GM19025 (cell line): Measurements from ENCODE around the gene SLC35G2.
"Not testable (repeated sequence)": the region's sequence is repeated elsewhere in the genome, so short reads cannot be mapped to it uniquely, and the experiment has no call there.

ENCODE experiments used
- ATAC-seq: cut with Tn5 transposase; IDR thresholded peaks from one replicate; pipeline ENCODE4 v1.9.1; 2021; ENCODE audit warnings: mild to moderate bottlenecking, low read depth, moderate library complexity; ENCODE audit not compliant: unreplicated experiment

SLC35G2 gene

DNA sequence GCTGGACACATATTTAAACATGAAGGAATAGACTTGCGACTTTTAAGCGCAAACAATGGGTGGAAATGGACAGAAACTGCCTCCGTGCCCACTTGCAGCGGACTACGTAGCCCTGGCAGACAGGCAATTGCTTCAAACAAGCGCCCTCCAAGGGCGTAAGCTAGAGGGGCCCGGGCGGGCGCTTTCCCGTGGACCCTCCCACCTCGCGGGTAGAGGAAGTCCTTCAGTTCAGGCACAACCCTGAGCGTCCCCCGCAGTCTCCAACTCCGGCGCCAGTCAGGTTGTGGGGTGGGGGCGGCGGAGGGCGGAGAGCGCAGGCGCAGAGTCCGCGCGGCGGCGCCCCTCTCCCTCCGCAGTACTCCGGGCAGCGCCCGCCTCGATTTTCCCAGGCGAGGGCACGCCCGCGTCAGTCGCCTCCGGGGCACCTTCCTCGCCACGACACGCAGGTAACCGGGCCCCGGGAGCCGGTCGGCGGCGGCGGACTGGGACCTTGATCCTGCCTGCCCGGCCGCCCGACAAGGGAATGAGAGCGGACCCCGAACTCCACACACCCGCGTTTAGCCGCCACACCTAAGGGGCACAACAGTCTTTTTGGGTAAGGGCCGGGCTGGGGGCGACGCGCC lies at the start of gene SLC35G2:
Gene SLC35G2 (plus strand): TSS at position 358 of the 623 bp plus-strand sequence. CDS start 35,335 bp downstream, outside the sequence.
- no peak for ATAC-seq

- no peak for ATAC-seq
Observed at GRCh38 chr3:136772709-136773108, 46.2 kb upstream of the SLC35G2 start.

- no peak for ATAC-seq
Observed at GRCh38 chr3:136778865-136779264, 40.1 kb upstream of the SLC35G2 start.

- no peak for ATAC-seq
Observed at GRCh38 chr3:136780741-136781140, 38.2 kb upstream of the SLC35G2 start.

- no peak for ATAC-seq
Observed at GRCh38 chr3:136783708-136784191, 35.2 kb upstream of the SLC35G2 start.

DNA sequence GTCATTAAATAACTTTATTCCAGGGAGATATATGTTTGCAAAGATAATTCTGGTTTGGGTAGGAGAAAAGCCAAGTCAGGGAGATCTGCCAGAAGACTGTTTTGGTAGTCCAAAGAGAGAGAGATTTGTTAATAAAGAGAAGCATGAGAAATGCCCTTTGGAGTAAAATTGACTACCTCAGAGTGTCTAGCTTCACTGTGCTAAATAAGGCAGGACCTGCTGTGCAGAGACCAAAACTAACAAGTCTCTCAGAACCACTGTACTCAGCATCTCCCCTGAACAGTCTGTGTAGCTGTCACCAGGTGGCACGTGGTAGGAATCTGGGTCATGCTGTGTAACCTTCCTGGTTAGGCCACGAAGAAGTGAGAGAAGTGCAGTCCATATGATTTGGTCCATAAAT lies 31.6 kb upstream of the SLC35G2 start:
- peak; percentile 57 for ATAC-seq

GRCh38 chr3:136788154-136788553 lies 30.8 kb upstream of the SLC35G2 start:
- ATAC-seq = no peak

- ATAC-seq = no peak
Observed at GRCh38 chr3:136789976-136790375, 28.9 kb upstream of the SLC35G2 start.

GRCh38 chr3:136790786-136791185 lies 28.1 kb upstream of the SLC35G2 start:
- ATAC-seq = no peak

GRCh38 chr3:136792556-136793330 lies 26.2 kb upstream of the SLC35G2 start:
- ATAC-seq = no peak

DNA sequence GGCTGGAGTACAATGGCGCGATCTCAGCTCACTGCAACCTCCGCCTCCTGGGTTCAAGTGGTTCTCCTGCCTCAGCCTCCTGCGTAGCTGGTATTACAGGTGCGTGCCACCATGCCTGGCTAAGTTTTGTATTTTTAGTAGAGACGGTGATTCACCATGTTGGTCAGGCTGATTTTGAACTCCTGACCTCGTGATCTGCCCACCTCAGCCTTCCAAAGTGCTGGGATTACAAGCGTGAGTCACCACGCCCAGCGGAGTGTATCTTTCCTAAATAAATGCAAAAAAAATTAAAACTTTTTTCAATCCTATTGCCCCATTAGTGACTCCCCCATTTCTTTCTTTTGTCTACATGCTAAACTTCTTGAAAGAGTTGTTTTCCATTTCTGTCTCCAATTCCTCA lies 17.8 kb upstream of the SLC35G2 start:
- ATAC-seq = not testable (repeated sequence)

GRCh38 chr3:136802481-136802996 lies 16.4 kb upstream of the SLC35G2 start:
- ATAC-seq = no peak

DNA sequence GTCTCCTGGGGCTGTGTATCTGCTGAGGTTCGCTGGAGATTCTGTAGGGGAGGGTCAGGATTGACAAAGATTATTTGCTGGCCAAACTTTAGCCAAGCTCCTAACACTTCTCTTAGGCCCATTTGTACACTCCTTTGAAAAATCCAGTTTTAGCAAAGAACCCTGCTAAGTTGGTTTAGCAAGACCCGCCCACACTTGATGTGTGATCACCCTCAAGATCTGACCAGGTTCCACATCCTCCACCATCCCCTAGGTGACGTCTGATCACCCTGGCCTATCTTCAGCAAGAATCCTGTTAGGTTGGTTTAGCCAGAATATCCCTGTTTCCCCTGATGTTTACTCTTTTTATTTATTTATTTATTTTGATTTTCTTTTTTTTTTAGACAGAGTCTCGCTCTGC lies 14.8 kb upstream of the SLC35G2 start:
- ATAC-seq = no peak

GRCh38 chr3:136804813-136805212 lies 14.1 kb upstream of the SLC35G2 start:
- no peak for ATAC-seq

DNA sequence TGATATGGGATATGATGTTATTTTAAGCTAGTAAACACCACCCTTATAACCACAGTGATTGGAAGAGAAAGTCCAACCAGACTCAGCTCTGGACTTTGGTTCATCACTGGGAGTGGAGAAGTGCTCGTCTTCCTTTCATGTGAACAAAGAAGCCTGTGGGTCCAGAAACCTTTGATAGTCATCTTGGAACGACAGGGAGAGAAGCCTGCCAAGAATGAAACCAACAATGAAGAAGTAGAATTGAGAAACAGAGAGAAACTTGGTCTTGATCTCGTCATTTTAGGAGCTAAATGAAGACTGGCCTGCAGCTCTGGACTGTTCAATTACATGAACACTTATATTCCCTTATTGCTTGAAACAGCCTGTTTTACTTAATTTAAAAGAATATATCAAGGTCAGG lies 13.1 kb upstream of the SLC35G2 start:
- ATAC-seq = no peak

DNA sequence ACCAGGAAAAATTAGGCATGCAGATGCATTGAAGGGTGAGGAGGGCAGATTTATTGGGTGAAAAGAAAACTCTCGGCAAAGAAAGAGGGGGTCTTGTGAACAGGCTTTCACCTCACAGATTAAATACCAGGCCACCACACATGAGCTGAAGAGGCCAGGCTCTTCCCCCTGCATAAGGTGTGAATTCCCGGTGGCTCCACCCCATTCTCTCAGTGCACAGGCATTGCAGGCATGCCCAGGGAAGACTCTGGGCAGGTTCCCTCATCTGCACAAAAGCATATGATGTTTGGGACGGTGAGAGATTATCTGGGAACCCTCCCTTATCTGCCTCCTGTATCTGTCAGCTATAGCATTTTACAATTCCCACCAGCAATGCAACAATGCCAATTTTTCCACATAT lies 7.2 kb upstream of the SLC35G2 start:
- ATAC-seq = no peak

GRCh38 chr3:136817448-136817847 lies 1.5 kb upstream of the SLC35G2 start:
- ATAC-seq = no peak

DNA sequence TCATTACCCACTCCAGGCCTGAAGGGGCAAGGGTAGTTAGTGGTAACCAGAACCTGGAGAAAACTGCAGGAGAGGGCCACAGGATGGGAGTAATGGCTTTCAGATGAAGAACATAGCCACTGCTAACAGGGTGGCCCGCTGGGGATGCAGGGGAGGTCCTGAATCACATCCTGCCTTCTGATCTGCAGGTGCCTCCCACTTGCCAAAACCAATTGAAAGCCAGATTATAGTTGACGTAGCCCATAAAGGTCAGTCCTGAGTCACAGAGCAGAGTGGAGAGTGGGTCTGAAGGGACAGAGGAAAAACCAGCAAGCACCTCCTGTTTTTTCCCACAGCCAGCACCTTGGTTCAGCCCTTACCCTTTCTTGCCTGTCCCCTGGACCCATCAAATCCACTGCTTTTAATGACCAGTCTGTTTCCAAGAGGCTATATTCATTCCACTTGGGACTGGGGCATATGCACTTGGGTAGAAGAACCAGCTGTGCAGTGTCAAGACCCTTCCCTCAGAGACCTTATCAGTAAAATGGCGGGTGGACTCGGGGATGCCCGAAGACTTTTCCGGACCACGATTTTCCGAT lies 646 bp upstream of the SLC35G2 start:
- ATAC-seq = no peak

DNA sequence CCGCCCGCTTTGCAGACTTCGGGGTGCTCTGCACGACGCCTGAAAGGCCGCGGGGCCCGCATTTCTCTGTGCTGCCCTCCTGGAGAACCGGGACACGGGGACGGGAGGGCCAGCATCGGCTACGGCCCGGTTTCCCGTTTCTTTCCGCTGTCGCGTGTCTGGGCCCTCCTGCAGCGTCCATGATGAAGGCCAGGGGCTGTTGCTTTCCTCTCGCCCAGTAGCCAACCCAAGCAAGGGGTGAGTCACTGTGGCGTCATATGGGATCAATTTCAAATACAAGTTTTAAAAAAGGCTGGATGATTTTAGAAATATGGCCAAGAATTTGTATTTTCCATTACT lies 435 bp downstream of the SLC35G2 start:
- no peak for ATAC-seq

DNA sequence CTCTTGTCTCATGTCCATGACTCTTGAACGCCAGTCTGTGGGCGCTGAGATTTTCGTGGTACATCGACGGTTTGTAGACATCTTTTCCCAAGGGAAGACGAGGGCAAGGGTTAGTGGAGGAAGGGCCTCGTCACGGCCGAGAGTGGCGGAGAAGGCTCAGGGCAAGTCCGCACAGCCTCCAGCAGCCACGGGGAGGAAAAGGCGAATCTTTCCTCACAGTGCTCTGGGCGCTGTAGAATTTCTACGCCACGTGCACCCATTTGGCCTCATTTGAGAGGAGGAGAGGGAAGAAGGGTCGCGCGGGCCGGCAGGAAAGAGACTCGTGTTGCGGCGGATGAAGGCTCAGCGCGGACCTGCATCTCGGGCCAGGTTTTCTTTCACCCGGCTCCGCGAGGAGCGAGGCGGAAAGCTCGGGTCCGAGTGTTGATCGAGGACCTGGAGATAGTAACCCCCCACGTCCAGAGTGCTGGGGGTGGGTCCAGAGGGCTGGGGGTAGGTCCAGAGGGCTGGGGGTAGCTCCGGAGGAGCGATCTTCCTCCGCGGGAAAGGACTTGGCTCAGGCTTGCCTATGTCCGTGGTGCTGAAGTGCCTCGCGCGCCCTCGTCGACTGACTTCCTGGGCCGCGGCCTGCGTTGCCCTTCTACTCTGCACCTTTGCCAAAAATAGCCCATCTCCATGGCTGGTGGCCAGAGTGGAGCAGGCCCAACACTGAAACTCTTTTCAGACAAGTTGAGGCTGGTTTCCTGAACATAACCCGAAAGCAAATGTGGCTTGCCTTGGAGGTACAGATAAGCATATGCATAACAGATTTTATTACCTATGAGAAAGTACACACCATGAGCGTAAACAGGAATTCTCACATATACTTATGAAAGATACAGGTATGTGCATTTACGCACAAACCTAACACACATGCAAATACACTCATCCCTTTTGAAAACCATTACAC lies 1.1 kb downstream of the SLC35G2 start:
- ATAC-seq = no peak
